ENCODE data around the gene SIRT7. TPM values are rescaled to one million over a fixed set of nuclear protein-coding genes. Genes with fewer than 3 reads are reported as not detected.

SIRT7 gene
- total RNA-seq, 1 experiment from 2014 or later: 24.2 TPM

DNA sequence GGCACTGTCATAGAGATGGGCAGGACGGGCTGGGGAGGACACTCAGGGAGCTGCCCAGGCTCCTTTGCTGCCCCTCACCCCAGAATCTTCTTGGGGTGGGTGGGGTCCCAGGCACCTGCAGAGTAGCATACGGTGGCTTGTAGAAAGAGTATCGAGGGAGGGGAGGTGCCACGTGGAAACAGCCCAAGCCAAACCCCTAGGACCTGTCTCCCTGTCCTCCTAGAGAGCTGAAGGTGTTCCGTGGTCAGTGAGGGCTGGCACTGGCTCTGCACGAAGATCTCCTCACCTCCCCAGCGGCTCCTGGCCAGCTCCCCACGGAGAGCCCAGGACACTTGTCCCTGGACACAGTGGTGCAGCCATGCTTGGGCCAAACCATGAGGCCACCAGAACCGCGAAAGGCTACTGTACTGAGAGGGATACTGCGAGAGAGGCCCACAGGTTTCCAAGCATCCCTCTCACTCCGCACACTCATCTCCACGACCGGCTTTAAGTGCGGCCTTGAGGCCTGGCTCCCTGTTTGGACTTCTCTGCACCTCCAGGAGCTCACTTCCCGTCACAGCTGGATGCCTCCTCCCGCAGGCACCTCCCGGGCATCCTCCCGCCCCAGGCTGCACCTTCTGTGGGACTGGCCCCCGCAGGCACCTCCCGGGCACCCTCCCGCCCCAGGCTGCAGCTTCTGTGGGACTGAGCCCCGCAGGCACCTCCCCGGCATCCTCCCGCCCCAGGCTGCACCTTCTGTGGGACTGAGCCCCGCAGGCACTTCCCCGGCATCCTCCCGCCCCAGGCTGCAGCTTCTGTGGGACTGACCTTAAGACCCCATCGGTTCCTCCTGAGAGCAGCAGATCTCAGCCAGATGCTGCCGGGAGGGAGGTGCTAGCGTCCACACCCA, 11.5 kb upstream of the SIRT7 start:
- Mint-ChIP-seq H3K36me3 (peaks cover 5% of the 10 kb centered on the region; the same call in 1 of the 2 replicates), H3K27me3 (ENCODE audit: low read depth) (peaks cover 3% of the 10 kb centered on the region; the same call in 1 of the 2 replicates), H3K4me1 (peaks cover 16% of the 10 kb centered on the region), H3K4me3 (peak overlapping the region; percentile 57), H3K9me3 (no peaks in the 10 kb centered on the region), H3K27ac (no peak overlapping the region)
- CTCF ChIA-PET: interaction anchor here (0.9 to 3.9 kb wide), 7 partner anchors 30 to 108 kb away, joined by 3 to 21 read pairs (median 13); partner anchors contain the start of genes DCXR and RAC3
- TF ChIP-seq GTF2I (CRISPR knock-in tag; conservative IDR thresholded peaks at IDR 0.05) (no peak), MYBL2 (CRISPR knock-in tag; IDR thresholded peaks at IDR 0.05) (no peak), FOXP1 (CRISPR knock-in tag; IDR thresholded peaks at IDR 0.05; ENCODE audit: borderline replicate concordance) (no peak)
- TF ChIP-seq, protein P1, sequence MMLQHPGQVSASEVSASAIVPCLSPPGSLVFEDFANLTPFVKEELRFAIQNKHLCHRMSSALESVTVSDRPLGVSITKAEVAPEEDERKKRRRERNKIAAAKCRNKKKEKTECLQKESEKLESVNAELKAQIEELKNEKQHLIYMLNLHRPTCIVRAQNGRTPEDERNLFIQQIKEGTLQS (CRISPR knock-in tag; conservative IDR thresholded peaks at IDR 0.05): no peak
- POLR2A ChIA-PET: no interaction called here
- no peak for ATAC-seq
- no peak for DNase-seq (ENCODE audit: low spot score)

DNA sequence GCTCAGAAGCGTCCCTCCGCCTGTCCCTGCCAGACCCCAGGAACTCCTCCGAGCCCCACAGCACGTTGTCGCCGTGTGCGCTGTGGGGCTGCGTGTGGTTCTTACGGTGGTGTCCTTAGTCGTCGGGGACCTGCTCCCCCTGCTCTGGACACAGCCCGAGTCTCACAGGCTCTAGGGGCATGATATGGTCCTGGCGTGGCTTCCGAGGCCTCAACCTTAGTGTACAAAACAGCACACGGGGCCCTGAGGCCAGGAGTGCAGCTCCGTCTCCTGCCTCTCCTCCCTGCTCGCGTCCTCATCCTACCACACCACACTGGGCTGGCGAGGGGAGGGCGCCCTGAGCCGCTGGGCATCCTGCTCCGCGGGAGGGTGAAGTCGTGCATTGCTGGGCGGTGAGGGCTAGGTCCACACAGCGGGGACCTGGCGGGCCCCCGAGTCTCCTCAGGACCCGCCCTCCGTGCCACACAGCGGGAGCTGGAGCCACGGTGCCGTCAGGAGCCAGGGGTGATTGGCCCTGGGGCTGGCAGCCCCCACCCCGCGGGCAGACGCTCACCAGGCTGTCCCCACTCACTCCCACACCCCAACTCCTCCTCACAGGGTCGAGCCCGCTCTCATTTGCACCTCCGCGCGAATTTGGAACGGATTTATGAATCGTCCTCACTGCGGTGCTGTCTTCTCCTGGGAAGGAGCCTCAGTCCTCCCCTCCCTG, 10.7 kb upstream of the SIRT7 start:
- ChIA-PET POLR2A (interaction anchor here (0.6 to 2.7 kb wide), 4 partner anchors 8 to 225 kb away, joined by 3 to 11 read pairs (median 4); partner anchors contain the start of genes PYCR1 and SIRT7), CTCF (interaction anchor here (0.6 to 3.9 kb wide), 13 partner anchors 11 to 206 kb away, joined by 3 to 21 read pairs (median 4); partner anchors contain the start of genes ASPSCR1, DCXR, NOTUM and RAC3)
- DNase-seq (ENCODE audit: low spot score) (no peak), ATAC-seq (no peak)
- TF ChIP-seq HMGA2 (CRISPR knock-in tag; IDR thresholded peaks at IDR 0.05) (no peak), OVOL2 (CRISPR knock-in tag; IDR thresholded peaks at IDR 0.05; ENCODE audit: borderline replicate concordance) (no peak), CREM (CRISPR knock-in tag; IDR thresholded peaks at IDR 0.05) (no peak), ZNF416 (CRISPR knock-in tag; IDR thresholded peaks at IDR 0.05) (no peak), ELF4 (CRISPR knock-in tag; IDR thresholded peaks at IDR 0.05; ENCODE audit: low read depth) (no peak), ZNF232 (CRISPR knock-in tag; IDR thresholded peaks at IDR 0.05) (no peak)
- TF ChIP-seq, protein P2, sequence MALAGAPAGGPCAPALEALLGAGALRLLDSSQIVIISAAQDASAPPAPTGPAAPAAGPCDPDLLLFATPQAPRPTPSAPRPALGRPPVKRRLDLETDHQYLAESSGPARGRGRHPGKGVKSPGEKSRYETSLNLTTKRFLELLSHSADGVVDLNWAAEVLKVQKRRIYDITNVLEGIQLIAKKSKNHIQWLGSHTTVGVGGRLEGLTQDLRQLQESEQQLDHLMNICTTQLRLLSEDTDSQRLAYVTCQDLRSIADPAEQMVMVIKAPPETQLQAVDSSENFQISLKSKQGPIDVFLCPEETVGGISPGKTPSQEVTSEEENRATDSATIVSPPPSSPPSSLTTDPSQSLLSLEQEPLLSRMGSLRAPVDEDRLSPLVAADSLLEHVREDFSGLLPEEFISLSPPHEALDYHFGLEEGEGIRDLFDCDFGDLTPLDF (CRISPR knock-in tag; IDR thresholded peaks at IDR 0.05): no peak
- Mint-ChIP-seq H3K4me1 (peaks cover 23% of the 10 kb centered on the region), H3K36me3 (peaks cover under 1% of the 10 kb centered on the region; the same call in 1 of the 2 replicates), H3K4me3 (peak overlapping the region; percentile 60), H3K9me3 (no peaks in the 10 kb centered on the region), H3K27ac (no peak overlapping the region), H3K27me3 (ENCODE audit: low read depth) (peaks cover 3% of the 10 kb centered on the region; the same call in 1 of the 2 replicates)

- CTCF ChIA-PET: interaction anchor here (0.6 to 3.9 kb wide), 19 partner anchors 9 to 205 kb away, joined by 3 to 21 read pairs (median 4); partner anchors contain the start of genes ASPSCR1, DCXR, NOTUM and PYCR1
- 0 out of 2 replicates have a peak, but pooled peaks have one; percentile 41 for TF ChIP-seq TP53 (CRISPR knock-in tag; IDR thresholded peaks at IDR 0.05)
- peak; percentile 44; the same call in 1 of the 2 replicates for TF ChIP-seq ZBTB21 (CRISPR knock-in tag; IDR thresholded peaks at IDR 0.05; ENCODE audit: borderline replicate concordance)
- TF ChIP-seq FOXP1 (CRISPR knock-in tag; IDR thresholded peaks at IDR 0.05; ENCODE audit: borderline replicate concordance): peak; percentile 60; the same call in 1 of the 2 replicates
- no peak; the same call in 1 of the 2 replicates for TF ChIP-seq NFYB (CRISPR knock-in tag; conservative IDR thresholded peaks at IDR 0.05; ENCODE audit: low read depth)
- peak; percentile 40; the same call in 1 of the 2 replicates for TF ChIP-seq MYBL2 (CRISPR knock-in tag; IDR thresholded peaks at IDR 0.05)
- TF ChIP-seq, protein P3, sequence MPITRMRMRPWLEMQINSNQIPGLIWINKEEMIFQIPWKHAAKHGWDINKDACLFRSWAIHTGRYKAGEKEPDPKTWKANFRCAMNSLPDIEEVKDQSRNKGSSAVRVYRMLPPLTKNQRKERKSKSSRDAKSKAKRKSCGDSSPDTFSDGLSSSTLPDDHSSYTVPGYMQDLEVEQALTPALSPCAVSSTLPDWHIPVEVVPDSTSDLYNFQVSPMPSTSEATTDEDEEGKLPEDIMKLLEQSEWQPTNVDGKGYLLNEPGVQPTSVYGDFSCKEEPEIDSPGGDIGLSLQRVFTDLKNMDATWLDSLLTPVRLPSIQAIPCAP (CRISPR knock-in tag; IDR thresholded peaks at IDR 0.05): 0 out of 2 replicates have a peak, but pooled peaks have one; percentile 60
- no peak for TF ChIP-seq TEAD1 (CRISPR knock-in tag; IDR thresholded peaks at IDR 0.05)
- no peak for TF ChIP-seq ARID4B (CRISPR knock-in tag; IDR thresholded peaks at IDR 0.05; ENCODE audit: borderline replicate concordance)
- no peak for TF ChIP-seq ATF1 (CRISPR knock-in tag; IDR thresholded peaks at IDR 0.05)
- TF ChIP-seq, protein P4, sequence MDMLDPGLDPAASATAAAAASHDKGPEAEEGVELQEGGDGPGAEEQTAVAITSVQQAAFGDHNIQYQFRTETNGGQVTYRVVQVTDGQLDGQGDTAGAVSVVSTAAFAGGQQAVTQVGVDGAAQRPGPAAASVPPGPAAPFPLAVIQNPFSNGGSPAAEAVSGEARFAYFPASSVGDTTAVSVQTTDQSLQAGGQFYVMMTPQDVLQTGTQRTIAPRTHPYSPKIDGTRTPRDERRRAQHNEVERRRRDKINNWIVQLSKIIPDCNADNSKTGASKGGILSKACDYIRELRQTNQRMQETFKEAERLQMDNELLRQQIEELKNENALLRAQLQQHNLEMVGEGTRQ (CRISPR knock-in tag; IDR thresholded peaks at IDR 0.05): peak; percentile 98
Measured at GRCh38 chr17:81927653-81928543, 9.9 kb upstream of the SIRT7 start, which contains the start of gene MAFG. Gene MAFG (minus strand): TSS chr17:81927735. CDS start chr17:81923185, 4,550 bp downstream.

More at GRCh38 chr17:81927653-81928543, 9.9 kb upstream of the SIRT7 start, which contains the start of gene MAFG:
- POLR2A ChIA-PET: interaction anchor here (0.5 to 2.7 kb wide), 8 partner anchors 9 to 1689 kb away, joined by 3 to 11 read pairs (median 4); partner anchors contain the start of genes PYCR1 and SIRT7
- Mint-ChIP-seq H3K27me3 (ENCODE audit: low read depth) (peaks cover 3% of the 10 kb centered on the region; the same call in 1 of the 2 replicates), H3K36me3 (peaks cover under 1% of the 10 kb centered on the region), H3K27ac (no peak within 1 kb of the TSS), H3K9me3 (no peaks in the 10 kb centered on the region), H3K4me1 (peaks cover 27% of the 10 kb centered on the region), H3K4me3 (peak within 1 kb of the TSS; percentile 75)
- ATAC-seq (peak; percentile 43), DNase-seq (ENCODE audit: low spot score) (peak; percentile 90)
